Frontal cortex (tissue), 4 donors: Measurements from ENCODE around the gene ANKRD60. TPM values are rescaled to one million over a fixed set of nuclear protein-coding genes. Genes with fewer than 3 reads are reported as not detected.

ENCODE experiments used
- DNase-seq, 2 donors: peaks; one replicate each; pipeline ENCODE4 v3.0.0; 2012; ENCODE audit warnings: low spot score in 2 of 2
- FAIRE-seq: peaks from 2 replicates; lab custom pipeline; 2012; peaks lifted over from hg19 to GRCh38; lab: Jason Lieb, UNC
- total RNA-seq: library from RNA; depleted of rRNA; stranded (reverse); fragments of >200 nt; gene quantifications from one replicate; pipeline ENCODE4 v1.2.3, GENCODE V29; 2014
- donor health status: control.
- donor health status: control.
- donor health status: control.

ANKRD60 gene
- total RNA-seq, 1 donor from 2014 or later: not detected

DNA sequence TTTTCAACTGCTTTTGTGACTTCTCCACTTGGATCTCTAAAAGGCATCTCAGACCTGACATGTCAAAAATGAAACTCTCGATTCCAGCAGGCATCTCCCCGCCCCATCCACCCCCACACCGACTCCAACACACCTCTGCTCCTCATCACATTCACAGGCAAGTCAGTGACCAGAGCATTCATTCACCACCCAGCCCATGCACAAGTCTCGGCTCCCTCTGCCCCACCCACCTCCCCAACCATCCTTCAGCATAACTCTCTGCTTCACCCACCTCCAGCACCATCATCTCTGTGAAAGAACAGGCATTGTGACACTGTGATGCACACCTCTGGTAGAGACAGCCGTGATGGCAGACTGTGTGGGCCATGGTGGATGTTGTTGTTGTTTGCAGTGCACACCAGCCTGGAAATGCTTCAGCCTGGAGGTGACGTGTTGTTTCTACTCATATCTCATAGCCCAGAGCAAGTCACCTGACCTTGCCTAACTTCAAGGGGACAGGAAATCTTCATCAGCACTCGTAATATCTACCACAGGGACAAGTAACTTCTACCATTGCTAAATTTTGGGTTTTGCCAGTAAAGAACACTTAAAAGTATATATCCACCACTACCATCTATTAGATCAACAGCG is 56.5 kb downstream of the ANKRD60 start:
- FAIRE-seq (no peak), DNase-seq (no peak)

DNA sequence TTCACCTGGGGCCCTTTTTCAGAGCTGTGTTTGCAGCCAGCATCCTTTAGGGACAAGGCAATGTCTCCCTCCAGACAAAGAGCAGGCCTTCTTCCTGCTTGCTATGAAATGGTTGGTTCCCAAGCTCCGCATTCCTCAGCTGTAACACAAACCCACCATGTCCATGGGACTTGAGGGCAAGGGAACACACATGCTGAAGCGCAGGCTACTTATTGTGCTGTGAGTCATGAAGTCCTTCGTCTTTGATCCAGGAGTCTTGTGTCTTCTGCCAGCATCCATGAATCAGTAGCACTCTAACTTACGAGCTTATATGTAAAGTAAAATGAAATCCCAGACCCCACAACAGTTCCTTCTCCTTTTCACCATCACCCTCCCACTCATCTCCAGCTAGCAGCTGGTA is 59.0 kb downstream of the ANKRD60 start:
- FAIRE-seq (no peak), DNase-seq (no peak)

GRCh38 chr20:58168843-58169242 is 59.6 kb downstream of the ANKRD60 start:
- DNase-seq (no peak), FAIRE-seq (no peak)

DNA sequence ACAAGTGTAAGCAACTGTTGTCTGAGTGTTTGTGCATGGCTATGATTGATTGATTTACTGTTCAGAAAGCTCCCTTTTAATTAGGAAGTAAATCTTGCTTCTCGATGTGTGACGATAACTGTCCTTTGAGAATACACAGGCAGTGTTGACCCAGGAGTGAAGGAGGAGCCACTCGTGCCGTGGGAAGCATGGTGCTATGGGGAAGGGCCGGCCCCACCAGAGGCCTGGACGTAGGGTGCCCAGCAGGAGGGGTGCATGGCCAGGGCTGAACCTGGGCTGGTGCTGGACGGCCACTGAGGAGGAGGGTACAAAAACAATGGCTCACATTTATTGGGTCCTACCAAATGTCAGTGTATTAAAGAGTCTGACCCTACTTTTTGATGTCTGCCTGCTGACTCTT is 60.7 kb downstream of the ANKRD60 start:
- DNase-seq: no peak
- no peak for FAIRE-seq

Other genes starting within 250 kb of the ANKRD60 start
- gene RAB22A, start 81.1 kb upstream of the ANKRD60 start, total RNA-seq: 23.6 TPM
- 16.3 TPM for gene VAPB, start 160.6 kb upstream of the ANKRD60 start, total RNA-seq